ENCODE data around the gene MGAT5. TPM values are rescaled to one million over a fixed set of nuclear protein-coding genes. Genes with fewer than 3 reads are reported as not detected.

The MGAT5 gene
- total RNA-seq, 1 donor from 2014 or later = 21.2 TPM

- Mint-ChIP-seq H3K27ac (no peak overlapping the region), H3K36me3 (peaks cover 2% of the 10 kb centered on the region), H3K4me3 (no peak overlapping the region), H3K9me3 (no peaks in the 10 kb centered on the region), H3K4me1 (peaks cover 9% of the 10 kb centered on the region), H3K27me3 (ENCODE audit: insufficient read depth, low read depth) (no peaks in the 10 kb centered on the region)
- Histone ChIP-seq H3K4me3 (no peak overlapping the region), H3K27me3 (no peaks in the 10 kb centered on the region), H3K4me2 (no peak overlapping the region), H2AFZ (replicated peaks) (no peak overlapping the region), H3K36me3 (no peaks in the 10 kb centered on the region), H3K79me2 (ENCODE audit: low read depth) (no peaks in the 10 kb centered on the region), H3K9me3 (ENCODE audit: low read depth) (no peaks in the 10 kb centered on the region), H3F3A (ENCODE audit: low read depth) (no peaks in the 10 kb centered on the region), H3K27ac (no peak overlapping the region), H4K20me1 (ENCODE audit: low read depth) (no peaks in the 10 kb centered on the region), H3K4me1 (no peaks in the 10 kb centered on the region), H3K9ac (no peak overlapping the region)
- TF ChIP-seq CTCF (IDR thresholded peaks at IDR 0.05) (no peak), EZH2phosphoT487 (IDR thresholded peaks at IDR 0.05) (no peak), EZH2 (IDR thresholded peaks at IDR 0.05) (no peak)
- DNase-seq (ENCODE audit: low spot score) = no peak
Measured at GRCh38 chr2:134370655-134371445, 117.0 kb downstream of the MGAT5 start.

- no peak overlapping the region for H3K27ac Mint-ChIP-seq
- H3K4me1 Mint-ChIP-seq = peaks cover 9% of the 10 kb centered on the region
- no peak overlapping the region for H3K4me3 ChIP-seq
- H3K9me3 Mint-ChIP-seq = no peaks in the 10 kb centered on the region
- H3K4me3 Mint-ChIP-seq = no peak overlapping the region
- H3K4me1 ChIP-seq = no peaks in the 10 kb centered on the region
- no peak overlapping the region for H3K4me2 ChIP-seq
- no peaks in the 10 kb centered on the region for H3K27me3 Mint-ChIP-seq (ENCODE audit: insufficient read depth, low read depth)
- no peaks in the 10 kb centered on the region for H4K20me1 ChIP-seq (ENCODE audit: low read depth)
- H3K36me3 Mint-ChIP-seq = peaks cover 4% of the 10 kb centered on the region
- no peaks in the 10 kb centered on the region for H3K27me3 ChIP-seq
- TF ChIP-seq CTCF (IDR thresholded peaks at IDR 0.05) = no peak
- no peak overlapping the region for H3K27ac ChIP-seq
- H3K79me2 ChIP-seq (ENCODE audit: low read depth) = no peaks in the 10 kb centered on the region
- no peak overlapping the region for H2AFZ ChIP-seq (replicated peaks)
- no peak for DNase-seq (ENCODE audit: low spot score)
- H3K36me3 ChIP-seq = no peaks in the 10 kb centered on the region
- no peak overlapping the region for H3K9ac ChIP-seq
- no peaks in the 10 kb centered on the region for H3F3A ChIP-seq (ENCODE audit: low read depth)
- no peaks in the 10 kb centered on the region for H3K9me3 ChIP-seq (ENCODE audit: low read depth)
Measured at GRCh38 chr2:134372141-134372540, 118.3 kb downstream of the MGAT5 start.

- H3K27ac Mint-ChIP-seq = no peak overlapping the region
- no peak overlapping the region for H2AFZ ChIP-seq (replicated peaks)
Measured at GRCh38 chr2:134372611-134373131, 118.8 kb downstream of the MGAT5 start.

More at GRCh38 chr2:134372611-134373131, 118.8 kb downstream of the MGAT5 start:
- H3K4me1 ChIP-seq = no peaks in the 10 kb centered on the region
- H3K4me1 Mint-ChIP-seq = peaks cover 7% of the 10 kb centered on the region
- no peak for TF ChIP-seq CTCF (IDR thresholded peaks at IDR 0.05)
- no peaks in the 10 kb centered on the region for H3K9me3 ChIP-seq (ENCODE audit: low read depth)
- H3K36me3 Mint-ChIP-seq = peaks cover 4% of the 10 kb centered on the region
- H4K20me1 ChIP-seq (ENCODE audit: low read depth) = no peaks in the 10 kb centered on the region
- H3F3A ChIP-seq (ENCODE audit: low read depth) = no peaks in the 10 kb centered on the region
- no peaks in the 10 kb centered on the region for H3K79me2 ChIP-seq (ENCODE audit: low read depth)
- no peak overlapping the region for H3K4me2 ChIP-seq
- no peaks in the 10 kb centered on the region for H3K36me3 ChIP-seq
- H3K9ac ChIP-seq = no peak overlapping the region
- no peak for DNase-seq (ENCODE audit: low spot score)
- no peaks in the 10 kb centered on the region for H3K27me3 Mint-ChIP-seq (ENCODE audit: insufficient read depth, low read depth)
- no peaks in the 10 kb centered on the region for H3K9me3 Mint-ChIP-seq
- no peak overlapping the region for H3K27ac ChIP-seq
- no peak overlapping the region for H3K4me3 Mint-ChIP-seq
- no peak overlapping the region for H3K4me3 ChIP-seq
- H3K27me3 ChIP-seq = no peaks in the 10 kb centered on the region
